Measurements from ENCODE around the gene NOL4L.

The NOL4L gene

GRCh38 chr20:32517914-32518592 lies 67.1 kb downstream of the NOL4L start:
- no peak for DNase-seq (ENCODE audit: low spot score)
- H3K4me3 ChIP-seq, result no peak overlapping the region
- TF ChIP-seq, protein P1, sequence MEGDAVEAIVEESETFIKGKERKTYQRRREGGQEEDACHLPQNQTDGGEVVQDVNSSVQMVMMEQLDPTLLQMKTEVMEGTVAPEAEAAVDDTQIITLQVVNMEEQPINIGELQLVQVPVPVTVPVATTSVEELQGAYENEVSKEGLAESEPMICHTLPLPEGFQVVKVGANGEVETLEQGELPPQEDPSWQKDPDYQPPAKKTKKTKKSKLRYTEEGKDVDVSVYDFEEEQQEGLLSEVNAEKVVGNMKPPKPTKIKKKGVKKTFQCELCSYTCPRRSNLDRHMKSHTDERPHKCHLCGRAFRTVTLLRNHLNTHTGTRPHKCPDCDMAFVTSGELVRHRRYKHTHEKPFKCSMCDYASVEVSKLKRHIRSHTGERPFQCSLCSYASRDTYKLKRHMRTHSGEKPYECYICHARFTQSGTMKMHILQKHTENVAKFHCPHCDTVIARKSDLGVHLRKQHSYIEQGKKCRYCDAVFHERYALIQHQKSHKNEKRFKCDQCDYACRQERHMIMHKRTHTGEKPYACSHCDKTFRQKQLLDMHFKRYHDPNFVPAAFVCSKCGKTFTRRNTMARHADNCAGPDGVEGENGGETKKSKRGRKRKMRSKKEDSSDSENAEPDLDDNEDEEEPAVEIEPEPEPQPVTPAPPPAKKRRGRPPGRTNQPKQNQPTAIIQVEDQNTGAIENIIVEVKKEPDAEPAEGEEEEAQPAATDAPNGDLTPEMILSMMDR (IDR thresholded peaks at IDR 0.05), result no peak
- H3K27ac ChIP-seq, result peak overlapping the region in 1 of 2 donors; percentile 16

DNA sequence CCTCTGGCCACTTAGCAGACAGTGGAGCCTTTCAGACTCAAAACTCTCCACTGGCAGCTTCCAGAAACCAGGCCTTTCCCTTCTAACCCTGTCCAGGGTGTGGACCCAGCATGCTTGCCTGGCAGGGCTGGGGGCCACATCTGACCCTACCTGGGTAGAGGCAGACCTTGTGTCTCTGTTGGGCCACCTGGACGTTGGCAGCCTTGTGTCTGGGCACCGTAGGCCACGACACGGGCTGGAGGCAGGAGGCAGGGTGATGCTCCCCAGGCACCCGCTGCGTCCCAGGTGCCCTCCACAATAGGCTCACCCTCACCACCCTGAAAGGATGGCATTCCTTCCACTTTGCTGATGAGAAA lies 67.6 kb downstream of the NOL4L start:
- TF ChIP-seq, protein P1 (IDR thresholded peaks at IDR 0.05), result no peak
- DNase-seq (ENCODE audit: low spot score), result no peak
- peak overlapping the region in 1 of 2 donors; percentile 2 for H3K27ac ChIP-seq
- H3K4me3 ChIP-seq, result no peak overlapping the region

DNA sequence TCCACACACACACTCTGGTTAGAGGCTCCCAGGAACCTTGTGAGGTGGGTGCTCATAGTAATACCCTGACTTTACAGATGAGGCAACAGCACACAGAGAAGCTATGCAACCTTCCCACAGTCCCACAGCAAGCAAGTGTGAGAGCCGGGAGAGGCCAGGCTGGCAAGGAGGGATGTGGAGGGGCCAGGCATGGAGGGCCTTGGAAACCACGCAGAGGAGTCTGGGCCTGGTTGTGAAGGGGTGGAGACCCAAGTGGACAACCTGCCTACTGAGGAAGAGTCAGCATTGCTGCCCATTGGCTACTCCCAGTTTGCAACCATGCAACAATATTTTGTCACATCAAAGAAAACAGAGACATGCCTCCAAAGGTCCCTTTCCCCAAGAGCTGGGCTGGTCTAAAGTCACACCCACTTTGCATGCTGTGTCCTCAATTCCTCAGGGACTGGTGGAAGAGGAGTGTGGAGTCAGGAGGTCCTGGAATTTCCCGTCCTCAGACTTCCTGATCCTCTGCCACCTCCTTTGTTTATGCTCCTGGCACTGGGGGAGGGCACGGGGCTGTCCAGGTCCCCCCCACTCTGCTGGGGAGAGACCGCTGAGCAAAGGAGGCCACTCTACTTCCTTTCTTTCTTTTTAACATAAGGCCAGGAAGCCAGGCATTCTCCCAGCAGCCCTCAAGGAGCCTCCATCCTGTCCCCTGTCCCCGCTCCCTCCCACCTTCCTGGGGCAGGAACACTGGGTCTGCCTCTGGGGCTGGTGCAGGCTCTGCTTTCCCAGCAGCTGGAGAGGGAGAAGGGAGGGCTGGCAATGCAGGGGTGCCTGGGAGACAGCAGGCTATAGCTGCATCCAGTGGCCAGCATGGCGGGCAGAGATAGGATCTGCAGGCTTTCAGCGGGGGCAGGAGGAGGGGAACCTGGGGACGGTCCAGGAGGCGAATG lies 68.3 kb downstream of the NOL4L start:
- Histone ChIP-seq H3K27ac (peak overlapping the region in 1 of 2 donors; percentile 2), H3K4me3 (no peak overlapping the region)
- no peak for DNase-seq (ENCODE audit: low spot score)
- TF ChIP-seq, protein P1 (IDR thresholded peaks at IDR 0.05), result no peak

DNA sequence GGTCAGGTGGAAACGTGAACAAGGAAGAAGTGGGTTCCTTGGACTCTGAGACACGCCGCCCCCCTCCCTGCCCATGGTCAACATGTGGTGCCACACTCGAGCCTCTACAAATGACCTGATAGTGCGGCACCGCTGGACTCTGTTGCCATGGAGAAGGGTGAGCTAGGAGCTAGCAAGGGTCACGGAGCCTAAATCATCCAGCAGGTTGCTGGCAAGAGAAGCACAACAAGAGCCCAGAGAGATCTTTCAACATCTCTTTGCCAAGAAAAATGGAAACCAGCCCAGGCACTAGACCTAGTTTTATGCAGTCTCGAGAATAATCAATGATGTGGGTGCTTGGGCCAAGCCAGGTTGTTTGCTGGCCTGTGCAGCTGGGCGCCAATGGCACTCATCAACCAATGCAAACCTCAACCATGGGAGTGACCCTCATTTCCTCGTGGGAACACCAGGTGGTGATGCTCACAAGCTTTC lies 69.5 kb downstream of the NOL4L start:
- Histone ChIP-seq H3K27ac (no peak overlapping the region), H3K4me3 (no peak overlapping the region)
- no peak for DNase-seq (ENCODE audit: low spot score)
- TF ChIP-seq, protein P1 (IDR thresholded peaks at IDR 0.05), result no peak

DNA sequence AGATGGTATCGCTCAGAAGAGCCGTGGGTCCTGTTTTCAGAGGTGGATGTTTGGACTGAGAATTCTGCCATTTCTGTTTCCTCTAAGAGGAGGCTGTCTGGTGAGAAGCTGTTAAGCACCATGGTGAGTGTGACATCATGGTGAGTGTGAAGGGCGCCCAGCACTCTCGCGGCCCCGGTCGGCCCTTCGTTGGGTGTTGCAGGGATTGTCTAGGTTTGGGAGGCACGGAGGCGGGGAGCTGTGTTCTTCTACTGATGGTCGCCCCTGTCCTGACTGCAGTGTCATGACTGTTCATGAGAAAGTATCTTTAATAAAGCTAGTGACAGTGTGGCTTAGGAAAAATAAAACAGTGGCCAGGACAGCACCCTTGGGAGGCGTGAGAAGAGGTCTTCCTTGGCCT lies 70.4 kb downstream of the NOL4L start:
- no peak for DNase-seq (ENCODE audit: low spot score)
- Histone ChIP-seq H3K4me3 (no peak overlapping the region), H3K27ac (no peak overlapping the region)
- TF ChIP-seq, protein P1 (IDR thresholded peaks at IDR 0.05), result no peak

DNA sequence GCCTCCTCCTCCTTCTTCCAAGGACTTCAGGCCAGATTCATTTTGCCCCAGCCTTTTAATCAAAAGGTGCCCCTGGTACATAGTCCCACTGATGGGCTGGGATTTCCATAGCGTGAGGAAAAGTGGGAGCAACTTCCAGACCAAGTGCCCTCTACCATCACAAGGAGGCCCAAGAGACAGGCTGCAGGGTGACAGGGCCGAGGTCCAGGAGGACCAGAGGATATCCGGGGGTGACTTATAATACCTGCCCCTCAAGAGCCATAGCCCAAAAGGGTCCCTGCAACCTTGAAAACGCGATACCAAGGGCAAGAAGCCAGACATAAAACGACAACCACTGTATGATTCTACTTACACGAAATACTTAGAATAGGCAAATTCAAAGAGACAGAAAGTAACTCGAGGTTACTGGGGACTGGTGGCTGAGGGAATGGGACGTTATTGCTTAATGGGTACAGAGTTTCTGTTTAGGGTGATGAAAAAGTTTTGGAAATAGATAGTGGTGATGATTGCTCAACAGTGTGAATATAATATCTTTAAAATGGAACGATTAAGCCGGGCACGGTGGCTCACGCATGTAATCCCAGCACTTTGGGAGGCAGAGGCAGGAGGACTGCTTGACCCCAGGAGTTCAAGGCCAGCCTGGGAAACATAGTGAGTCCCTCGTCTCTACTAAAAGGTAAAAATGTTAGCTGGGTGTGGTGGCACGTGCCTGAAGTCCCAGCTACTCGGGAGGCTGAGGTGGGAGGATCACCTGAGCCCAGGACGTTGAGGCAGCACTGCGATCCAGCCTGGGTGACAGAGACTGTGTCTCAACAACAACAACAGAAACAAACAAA lies 71.9 kb downstream of the NOL4L start:
- TF ChIP-seq, protein P1 (IDR thresholded peaks at IDR 0.05), result no peak
- no peak overlapping the region for H3K27ac ChIP-seq
- H3K4me3 ChIP-seq, result no peak overlapping the region
- no peak for DNase-seq (ENCODE audit: low spot score)

All from coronary artery (tissue), 2 donors.